Osteocyte (in vitro differentiated cells): ENCODE results near the gene ADAMTS18. TPM values are rescaled to one million over a fixed set of nuclear protein-coding genes. Genes with fewer than 3 reads are reported as not detected.

Source experiments
- DNase-seq: peaks from one replicate; pipeline ENCODE4 v3.0.0; 2021; ENCODE audit warnings: mixed read lengths; ENCODE audit not compliant: unreplicated experiment; ENCODE audit errors: extremely low spot score
- H3K27ac Mint-ChIP-seq: one replicate; pipeline ENCODE4 v1.8.0; 2021; ENCODE audit warnings: mild to moderate bottlenecking, mixed read lengths; ENCODE audit not compliant: unreplicated experiment
- H3K27me3 Mint-ChIP-seq: one replicate; pipeline ENCODE4 v1.8.0; 2021; ENCODE audit warnings: mixed read lengths; ENCODE audit not compliant: unreplicated experiment
- H3K36me3 Mint-ChIP-seq: one replicate; pipeline ENCODE4 v1.8.0; 2021; ENCODE audit warnings: mixed read lengths; ENCODE audit not compliant: unreplicated experiment
- H3K4me1 Mint-ChIP-seq: one replicate; pipeline ENCODE4 v1.8.0; 2021; ENCODE audit warnings: mixed read lengths; ENCODE audit not compliant: unreplicated experiment
- H3K4me3 Mint-ChIP-seq: one replicate; pipeline ENCODE4 v1.8.0; 2021; ENCODE audit warnings: mild to moderate bottlenecking, moderate library complexity, mixed read lengths; ENCODE audit not compliant: unreplicated experiment
- H3K9me3 Mint-ChIP-seq: one replicate; pipeline ENCODE4 v1.8.0; 2021; ENCODE audit warnings: mixed read lengths; ENCODE audit not compliant: unreplicated experiment
- CTCF ChIP-seq: fragments of 200-600 bp; sonication (generic); IDR thresholded peaks from 2 replicates; pipeline ENCODE4 v1.5.0; 2021; ENCODE audit warnings: antibody characterized with exemption, mild to moderate bottlenecking, moderate library complexity
- total RNA-seq: library from RNA; stranded (reverse); gene quantifications from 2 replicates; pipeline ENCODE4 v1.2.1, GENCODE V29; 2021

The ADAMTS18 gene
- total RNA-seq, 1 donor from 2014 or later: not detected

GRCh38 chr16:77445324-77445723, 10.5 kb upstream of the ADAMTS18 start:
- TF ChIP-seq CTCF: no peak
- DNase-seq: no peak
- Mint-ChIP-seq H3K4me1 (no peaks in the 10 kb centered on the region), H3K4me3 (no peak overlapping the region), H3K27ac (no peak overlapping the region), H3K36me3 (no peaks in the 10 kb centered on the region), H3K27me3 (no peaks in the 10 kb centered on the region), H3K9me3 (no peaks in the 10 kb centered on the region)

GRCh38 chr16:77444147-77444460, 9.3 kb upstream of the ADAMTS18 start:
- TF ChIP-seq CTCF: no peak
- Mint-ChIP-seq H3K4me3 (no peak overlapping the region), H3K4me1 (no peaks in the 10 kb centered on the region), H3K27ac (no peak overlapping the region), H3K9me3 (no peaks in the 10 kb centered on the region), H3K27me3 (peaks cover 2% of the 10 kb centered on the region), H3K36me3 (no peaks in the 10 kb centered on the region)
- no peak for DNase-seq

- Mint-ChIP-seq H3K4me1 (no peaks in the 10 kb centered on the region), H3K36me3 (no peaks in the 10 kb centered on the region), H3K9me3 (no peaks in the 10 kb centered on the region), H3K27ac (no peak overlapping the region), H3K27me3 (peaks cover 6% of the 10 kb centered on the region), H3K4me3 (no peak overlapping the region)
- DNase-seq: no peak
- no peak for TF ChIP-seq CTCF
Measured at GRCh38 chr16:77443357-77444146, 8.7 kb upstream of the ADAMTS18 start.

GRCh38 chr16:77442078-77442477, 7.2 kb upstream of the ADAMTS18 start:
- no peak for TF ChIP-seq CTCF
- H3K27ac Mint-ChIP-seq: no peak overlapping the region
- H3K4me1 Mint-ChIP-seq: no peaks in the 10 kb centered on the region
- H3K36me3 Mint-ChIP-seq: no peaks in the 10 kb centered on the region
- H3K4me3 Mint-ChIP-seq: no peak overlapping the region
- peaks cover 6% of the 10 kb centered on the region for H3K27me3 Mint-ChIP-seq
- DNase-seq: no peak
- no peaks in the 10 kb centered on the region for H3K9me3 Mint-ChIP-seq

- no peak overlapping the region for H3K27ac Mint-ChIP-seq
- no peaks in the 10 kb centered on the region for H3K4me1 Mint-ChIP-seq
- no peaks in the 10 kb centered on the region for H3K9me3 Mint-ChIP-seq
- no peaks in the 10 kb centered on the region for H3K36me3 Mint-ChIP-seq
- TF ChIP-seq CTCF: no peak
- peaks cover 25% of the 10 kb centered on the region for H3K27me3 Mint-ChIP-seq
- DNase-seq: no peak
- H3K4me3 Mint-ChIP-seq: no peak overlapping the region
Measured at GRCh38 chr16:77439106-77439505, 4.3 kb upstream of the ADAMTS18 start.
